ENCODE data around the gene TAS2R1. TPM values are rescaled to one million over a fixed set of nuclear protein-coding genes. Genes with fewer than 3 reads are reported as not detected.

Gene TAS2R1
- total RNA-seq, 1 experiment from 2014 or later = not detected

- H3K36me3 Mint-ChIP-seq = no peaks in the 10 kb centered on the region
- H3K4me3 Mint-ChIP-seq = peak overlapping the region; percentile 14; the same call in 1 of the 2 replicates
- ChIA-PET POLR2A (interaction anchor here (0.5 kb wide), 1 partner anchor 63 kb away, joined by 5 read pairs; no protein-coding TSS in a partner anchor), CTCF (interaction anchor here (0.7 to 1.0 kb wide), 3 partner anchors 143 to 433 kb away, joined by 3 to 4 read pairs (median 3); no protein-coding TSS in a partner anchor)
- TF ChIP-seq HMGA2 (CRISPR knock-in tag; IDR thresholded peaks at IDR 0.05) (no peak), GTF2I (CRISPR knock-in tag; conservative IDR thresholded peaks at IDR 0.05) (no peak), FOXP1 (CRISPR knock-in tag; IDR thresholded peaks at IDR 0.05; ENCODE audit: borderline replicate concordance) (no peak), ATF2 (CRISPR knock-in tag; IDR thresholded peaks at IDR 0.05; ENCODE audit: borderline replicate concordance, low read depth) (no peak), CREM (CRISPR knock-in tag; IDR thresholded peaks at IDR 0.05) (no peak), NFE2L1 (CRISPR knock-in tag; IDR thresholded peaks at IDR 0.05) (no peak), ESRRA (CRISPR knock-in tag; IDR thresholded peaks at IDR 0.05; ENCODE audit: borderline replicate concordance) (no peak), NR1H2 (CRISPR knock-in tag; IDR thresholded peaks at IDR 0.05) (no peak), ZNF219 (CRISPR knock-in tag; IDR thresholded peaks at IDR 0.05; ENCODE audit: borderline replicate concordance) (no peak), ZBTB21 (CRISPR knock-in tag; IDR thresholded peaks at IDR 0.05; ENCODE audit: borderline replicate concordance) (no peak), NR2C2 (CRISPR knock-in tag; IDR thresholded peaks at IDR 0.05) (no peak), IRF1 (CRISPR knock-in tag; IDR thresholded peaks at IDR 0.05) (no peak), TEAD1 (CRISPR knock-in tag; IDR thresholded peaks at IDR 0.05) (no peak), ELF4 (CRISPR knock-in tag; IDR thresholded peaks at IDR 0.05; ENCODE audit: low read depth) (no peak), ATF1 (CRISPR knock-in tag; IDR thresholded peaks at IDR 0.05) (no peak), ZNF425 (CRISPR knock-in tag; conservative IDR thresholded peaks at IDR 0.05) (no peak), SOX15 (CRISPR knock-in tag; IDR thresholded peaks at IDR 0.05) (no peak)
- H3K9me3 Mint-ChIP-seq = no peaks in the 10 kb centered on the region
- H3K4me1 Mint-ChIP-seq = peaks cover 43% of the 10 kb centered on the region
- H3K27ac Mint-ChIP-seq = no peak overlapping the region
- H3K27me3 Mint-ChIP-seq (ENCODE audit: low read depth) = no peaks in the 10 kb centered on the region
- DNase-seq (ENCODE audit: low spot score) = no peak
- ATAC-seq = peak; percentile 69
Observed at GRCh38 chr5:9596824-9597223, 33.3 kb downstream of the TAS2R1 start.

GRCh38 chr5:9596171-9596780 lies 33.9 kb downstream of the TAS2R1 start:
- Mint-ChIP-seq H3K27me3 (ENCODE audit: low read depth) (no peaks in the 10 kb centered on the region), H3K4me1 (peaks cover 43% of the 10 kb centered on the region), H3K27ac (no peak overlapping the region), H3K4me3 (peak overlapping the region; percentile 14; the same call in 1 of the 2 replicates), H3K9me3 (no peaks in the 10 kb centered on the region), H3K36me3 (no peaks in the 10 kb centered on the region)
- DNase-seq (ENCODE audit: low spot score) (no peak), ATAC-seq (no peak)
- POLR2A ChIA-PET = interaction anchor here (0.5 kb wide), 1 partner anchor 63 kb away, joined by 5 read pairs; no protein-coding TSS in a partner anchor
- TF ChIP-seq HMGA2 (CRISPR knock-in tag; IDR thresholded peaks at IDR 0.05) = no peak
- TF ChIP-seq ERG (CRISPR knock-in tag; IDR thresholded peaks at IDR 0.05) = no peak
- no peak for TF ChIP-seq ATF2 (CRISPR knock-in tag; IDR thresholded peaks at IDR 0.05; ENCODE audit: borderline replicate concordance, low read depth)
- CTCF ChIA-PET = interaction anchor here (0.7 to 1.0 kb wide), 4 partner anchors 22 to 434 kb away, joined by 3 to 6 read pairs (median 4); no protein-coding TSS in a partner anchor
